Measurements from ENCODE around the gene TMEM108.

The TMEM108 gene

DNA sequence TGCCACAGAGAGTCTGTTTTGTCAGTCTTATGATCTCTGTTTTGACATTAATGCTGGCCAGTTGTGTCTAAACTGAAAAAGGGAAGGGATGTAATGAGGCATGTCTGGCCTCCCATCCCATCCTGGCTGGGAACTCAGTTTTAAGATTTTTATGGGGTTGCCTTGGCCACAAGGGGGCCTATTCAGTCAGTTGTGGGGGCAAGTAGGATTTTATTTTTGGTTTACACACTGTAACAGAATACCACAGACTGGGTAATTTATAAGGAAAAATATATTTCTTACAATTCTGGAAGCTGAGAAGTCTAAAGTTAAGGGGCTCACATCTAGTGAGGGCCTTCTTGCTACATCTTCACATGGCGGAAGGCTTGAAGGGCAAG is 129.8 kb downstream of the TMEM108 start:
- no peak for DNase-seq

DNA sequence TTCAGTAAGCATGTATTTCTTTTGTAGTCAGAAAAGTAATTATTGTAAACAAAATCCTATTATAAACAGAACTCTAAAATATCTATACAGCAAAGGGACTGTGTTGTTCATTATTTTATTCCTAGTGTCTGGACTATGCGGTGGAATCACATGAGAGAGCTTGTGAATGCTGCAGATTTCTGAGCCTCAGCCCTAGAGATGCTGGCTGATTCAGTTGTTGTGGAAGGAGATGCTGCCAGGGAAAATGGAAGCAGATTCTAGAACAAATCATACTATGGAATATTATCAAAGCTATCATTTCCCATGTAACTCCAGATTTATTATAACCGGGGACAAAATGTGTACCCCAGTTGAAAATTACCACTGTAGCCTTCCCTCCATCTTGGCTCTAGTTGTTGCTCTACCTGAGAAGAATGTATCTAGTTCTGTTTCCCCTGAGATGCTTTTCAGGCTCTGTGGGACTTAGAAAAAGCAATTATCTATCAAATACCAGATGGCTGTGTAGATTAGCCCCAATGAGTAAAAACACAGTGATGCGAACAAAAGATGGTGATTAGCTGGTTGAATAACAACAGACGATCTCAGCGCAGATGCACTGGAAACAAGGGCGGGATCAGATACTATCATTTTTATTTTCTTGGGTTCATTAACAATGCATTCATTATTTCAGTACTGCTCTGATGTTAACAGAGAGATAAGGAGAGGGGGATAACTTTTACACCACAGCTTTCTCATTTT is 131.3 kb downstream of the TMEM108 start:
- no peak for DNase-seq

DNA sequence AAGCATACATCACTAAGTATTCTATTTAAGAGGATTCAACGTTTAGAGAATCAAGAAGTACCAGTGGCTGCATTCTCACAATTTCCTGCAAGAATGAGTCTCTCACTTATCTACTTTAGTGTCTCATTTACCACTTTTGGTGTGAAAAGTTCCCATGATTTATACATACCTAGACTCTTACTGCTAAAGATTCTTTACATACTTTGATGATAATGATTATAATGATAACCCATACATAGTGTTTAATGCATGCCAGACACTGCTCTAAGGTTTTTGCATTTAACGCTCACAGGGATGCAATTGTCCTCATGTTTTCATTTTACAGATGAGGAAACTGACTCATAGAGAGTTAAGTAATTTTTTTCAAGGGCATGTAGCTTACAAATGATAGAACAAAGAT is 133.6 kb downstream of the TMEM108 start:
- DNase-seq, result no peak

DNA sequence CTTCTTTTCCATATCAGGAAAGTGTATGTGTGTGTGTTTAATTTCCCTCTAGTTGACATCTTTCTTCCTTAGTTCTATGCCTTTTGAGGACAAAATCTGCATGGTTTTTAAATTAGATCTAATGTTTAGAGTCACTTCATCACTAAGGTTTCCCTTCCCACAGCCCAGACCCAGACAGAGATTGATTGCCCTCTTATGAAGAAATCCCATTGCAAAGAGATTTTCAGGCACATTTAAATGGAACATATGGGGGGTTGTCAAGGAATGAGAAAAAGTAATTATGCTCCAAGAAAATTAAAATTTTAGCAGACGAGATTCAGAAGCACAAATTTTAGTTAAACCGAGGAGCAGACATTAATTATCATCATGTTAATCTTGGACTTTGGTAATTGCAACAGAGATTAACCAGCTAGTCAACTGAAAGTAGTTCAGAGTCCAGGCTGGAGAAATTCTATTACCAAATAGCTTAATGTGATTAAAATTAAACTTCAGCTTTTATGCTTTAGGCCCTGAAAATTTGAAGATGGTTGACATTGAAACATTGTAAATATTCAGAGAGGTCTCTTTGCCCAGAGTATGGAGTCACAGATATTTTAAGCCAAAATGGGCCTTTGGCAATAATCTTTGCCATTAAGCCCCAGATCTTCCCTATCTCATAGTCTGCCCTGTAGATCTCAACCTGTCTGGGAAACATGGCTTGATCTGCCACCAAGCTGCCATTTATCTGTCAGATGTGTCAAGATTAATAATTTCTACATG is 143.4 kb downstream of the TMEM108 start:
- DNase-seq, result no peak

DNA sequence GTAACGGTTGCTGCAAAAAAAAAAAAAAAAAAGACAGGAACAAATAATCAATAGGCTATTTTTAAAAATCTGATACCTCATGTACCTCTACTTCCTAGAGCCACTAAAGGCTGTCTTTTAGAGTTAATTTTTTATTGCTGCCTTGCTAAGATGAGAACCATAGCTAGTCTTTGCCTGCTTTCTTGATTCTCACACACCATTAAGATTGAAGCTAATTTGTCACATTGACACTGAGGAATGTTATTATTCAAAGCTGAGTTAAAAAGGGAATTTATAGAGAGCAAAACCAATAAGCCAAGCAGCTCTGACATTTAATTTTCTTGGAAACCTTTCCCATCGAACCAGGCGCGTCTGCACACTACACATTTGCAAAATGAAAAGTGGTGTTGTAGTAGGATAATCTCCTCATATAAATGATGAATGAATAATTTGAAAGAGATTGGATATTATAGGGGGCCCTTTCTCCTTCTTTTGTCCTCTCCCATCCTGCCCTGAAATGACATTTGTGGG is 149.7 kb downstream of the TMEM108 start:
- no peak for DNase-seq

DNA sequence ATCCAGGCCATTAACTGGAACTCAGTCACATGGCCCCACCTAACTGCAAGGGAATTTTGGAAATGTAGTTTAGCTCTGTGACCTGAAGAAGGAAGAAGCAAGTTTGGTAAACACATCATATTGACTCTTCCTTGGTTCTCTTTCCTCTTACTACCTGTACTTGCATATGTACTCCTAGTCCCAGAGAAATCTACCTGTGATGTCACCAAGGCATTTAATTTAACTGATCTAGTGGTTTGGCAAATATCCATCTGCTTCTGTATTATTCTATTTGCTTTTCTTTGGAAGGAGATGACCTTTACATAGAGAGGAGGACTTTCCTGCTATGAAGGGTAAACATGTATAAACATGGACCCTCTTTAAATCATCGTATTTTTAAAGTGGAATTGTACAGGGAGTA is 150.8 kb downstream of the TMEM108 start:
- no peak for DNase-seq

DNA sequence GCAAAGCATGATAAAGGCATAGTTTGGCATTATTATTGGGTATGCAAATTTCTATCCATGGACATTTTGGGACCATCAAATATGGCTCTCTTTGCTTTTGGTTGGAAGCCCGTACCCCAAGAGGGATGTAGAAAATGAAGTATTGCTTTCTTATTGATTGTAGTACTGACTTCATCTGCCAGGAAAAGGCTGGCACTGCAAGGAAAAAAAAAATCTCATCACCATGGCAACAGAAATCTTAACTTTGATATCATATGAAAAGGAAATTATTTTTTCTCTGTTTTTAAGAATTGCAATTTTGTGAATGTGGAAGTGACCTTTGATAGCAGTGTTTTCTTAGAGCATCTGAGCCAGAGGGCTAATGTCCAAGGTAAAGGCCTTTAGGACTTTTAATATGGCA is 151.7 kb downstream of the TMEM108 start:
- DNase-seq, result no peak

DNA sequence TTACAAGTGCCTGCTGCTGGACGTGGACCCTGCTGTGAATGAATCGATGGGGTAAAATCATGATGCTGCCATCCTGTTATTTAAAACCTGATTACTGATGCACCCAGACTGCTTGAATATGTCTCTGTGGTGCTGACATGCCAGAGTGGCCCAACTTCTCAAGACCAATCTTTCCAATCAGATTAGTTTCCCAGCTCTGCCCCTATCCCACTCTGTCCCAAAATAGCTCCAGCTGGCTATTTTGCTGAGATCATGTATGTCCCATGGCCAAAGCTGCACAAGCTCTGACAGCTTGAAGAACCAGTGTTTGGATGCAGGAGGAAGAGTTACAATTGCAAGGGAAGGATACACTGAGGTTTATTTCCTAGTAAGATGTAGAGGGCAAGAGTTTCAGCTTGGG is 153.6 kb downstream of the TMEM108 start:
- no peak for DNase-seq

DNA sequence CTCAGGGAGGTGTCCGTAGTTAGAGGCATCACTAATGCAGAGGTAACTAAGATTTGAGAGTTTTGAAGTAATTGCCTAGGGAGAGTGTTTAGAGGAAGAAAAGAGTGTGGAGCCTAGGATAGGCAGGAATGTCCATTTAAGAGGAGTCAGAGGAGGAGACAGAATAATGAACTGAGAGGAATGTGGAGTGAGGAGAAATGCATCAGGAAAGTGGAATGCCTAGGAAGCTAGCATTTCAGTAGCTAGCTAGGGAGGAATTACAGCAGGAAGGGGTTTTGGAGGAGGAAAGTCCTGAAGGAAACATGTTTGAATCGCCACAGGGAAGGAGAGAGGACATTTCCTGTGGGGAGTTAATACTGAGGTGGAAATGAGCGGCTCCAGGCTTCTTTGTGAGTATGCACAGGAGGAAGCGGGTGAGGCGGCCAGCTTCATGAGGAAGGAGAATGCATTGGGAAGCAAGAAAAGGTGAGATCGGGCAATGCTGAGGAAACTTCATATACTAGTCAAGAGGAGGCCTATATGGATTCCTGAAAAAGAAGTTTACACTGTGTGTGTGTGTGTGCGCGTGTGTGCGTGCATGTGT is 154.3 kb downstream of the TMEM108 start:
- no peak for DNase-seq

DNA sequence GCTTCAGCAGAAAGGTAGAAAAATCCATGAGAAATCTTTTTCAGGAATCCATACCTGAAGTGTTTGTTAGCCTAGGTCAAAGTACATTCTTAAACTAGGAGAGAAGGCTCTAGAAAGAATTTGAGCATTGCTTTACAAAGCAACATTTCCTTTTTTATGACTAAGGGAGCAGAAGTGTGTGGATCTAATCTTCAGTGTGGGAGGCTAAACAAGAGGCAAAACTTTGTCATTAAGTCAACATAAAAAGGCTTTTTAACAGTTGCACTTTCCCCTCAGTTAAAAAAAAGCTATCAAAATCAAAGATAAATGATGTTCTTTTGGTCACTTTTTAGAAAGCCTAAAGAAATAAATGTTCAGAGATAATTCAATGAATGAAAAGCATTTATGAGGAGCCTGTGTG is 154.8 kb downstream of the TMEM108 start:
- DNase-seq, result no peak

DNA sequence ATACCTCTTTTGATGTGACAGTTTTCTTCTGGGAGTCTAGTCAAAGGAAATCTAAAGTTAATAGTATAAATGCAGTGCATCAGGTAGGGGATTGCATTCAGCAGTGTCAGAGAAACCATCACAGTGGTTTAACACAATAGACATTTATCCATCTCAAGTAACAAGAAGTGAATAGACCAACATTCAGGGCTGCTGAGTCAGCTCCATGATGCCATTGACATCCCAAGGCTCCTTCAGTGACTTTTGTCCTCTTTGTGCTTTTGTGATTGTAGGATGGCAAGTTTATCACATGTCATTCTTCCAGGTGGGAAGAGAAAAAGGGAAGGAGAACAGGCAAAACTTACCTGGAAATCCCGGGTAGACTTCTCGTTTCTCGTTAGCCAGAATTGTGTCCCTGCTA is 158.3 kb downstream of the TMEM108 start:
- no peak for DNase-seq

DNA sequence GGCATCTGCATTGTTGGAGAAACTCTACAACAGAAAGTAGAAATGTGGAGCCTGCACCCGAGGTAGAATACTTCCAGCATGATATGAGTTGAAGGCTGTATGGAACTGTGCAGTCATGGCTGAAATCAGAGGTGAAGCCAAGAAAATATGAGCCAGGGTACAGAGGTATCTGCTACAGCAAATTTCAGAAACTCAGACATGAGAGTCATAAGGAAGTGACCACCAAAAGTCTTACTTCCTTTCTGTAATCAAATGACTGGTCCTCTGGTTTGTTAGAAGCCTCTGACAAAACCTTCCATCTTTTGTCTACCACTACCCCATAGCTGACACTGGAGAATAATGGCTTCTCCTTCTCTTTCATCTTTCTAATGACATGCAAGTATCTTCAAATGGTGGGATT is 159.4 kb downstream of the TMEM108 start:
- DNase-seq, result no peak

DNA sequence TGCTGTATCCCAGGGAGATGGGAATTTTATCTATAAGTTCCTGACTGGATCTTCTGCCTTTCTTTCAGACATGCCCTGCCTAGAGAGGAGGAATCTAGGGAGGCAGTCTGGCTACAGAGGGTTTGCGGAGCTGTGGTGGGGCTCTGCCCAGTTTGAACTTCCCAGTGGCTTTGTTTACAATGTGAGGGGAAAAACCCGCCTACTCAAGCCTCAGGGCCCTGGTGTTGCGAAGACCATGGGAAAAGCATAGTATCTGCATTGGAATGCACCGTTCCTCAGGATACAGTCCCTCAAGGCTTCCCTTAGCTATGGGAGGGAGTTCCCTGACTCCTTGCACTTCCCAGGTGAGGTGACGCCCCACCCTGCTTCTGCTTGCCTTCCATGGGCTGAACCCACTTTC is 168.7 kb downstream of the TMEM108 start:
- no peak for DNase-seq

DNA sequence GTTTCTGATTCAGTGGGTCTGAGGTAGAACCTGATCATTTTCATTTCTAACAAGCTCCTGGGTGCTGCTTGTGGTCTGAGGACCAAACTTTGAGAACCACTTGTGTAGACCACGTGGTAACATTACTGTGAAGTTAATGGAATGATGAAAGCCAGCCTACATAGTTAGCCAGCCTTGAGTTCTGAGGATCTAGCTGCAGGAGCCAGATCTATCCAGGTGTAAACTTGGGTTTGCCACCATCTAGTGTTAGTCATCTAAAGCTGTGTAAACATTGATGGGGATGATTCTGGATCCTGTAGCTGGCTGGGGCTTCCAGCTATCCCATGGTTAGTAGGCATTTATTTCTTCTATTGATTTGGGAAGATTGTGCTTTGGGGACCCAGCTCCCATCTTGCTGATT is 170.0 kb downstream of the TMEM108 start:
- no peak for DNase-seq

DNA sequence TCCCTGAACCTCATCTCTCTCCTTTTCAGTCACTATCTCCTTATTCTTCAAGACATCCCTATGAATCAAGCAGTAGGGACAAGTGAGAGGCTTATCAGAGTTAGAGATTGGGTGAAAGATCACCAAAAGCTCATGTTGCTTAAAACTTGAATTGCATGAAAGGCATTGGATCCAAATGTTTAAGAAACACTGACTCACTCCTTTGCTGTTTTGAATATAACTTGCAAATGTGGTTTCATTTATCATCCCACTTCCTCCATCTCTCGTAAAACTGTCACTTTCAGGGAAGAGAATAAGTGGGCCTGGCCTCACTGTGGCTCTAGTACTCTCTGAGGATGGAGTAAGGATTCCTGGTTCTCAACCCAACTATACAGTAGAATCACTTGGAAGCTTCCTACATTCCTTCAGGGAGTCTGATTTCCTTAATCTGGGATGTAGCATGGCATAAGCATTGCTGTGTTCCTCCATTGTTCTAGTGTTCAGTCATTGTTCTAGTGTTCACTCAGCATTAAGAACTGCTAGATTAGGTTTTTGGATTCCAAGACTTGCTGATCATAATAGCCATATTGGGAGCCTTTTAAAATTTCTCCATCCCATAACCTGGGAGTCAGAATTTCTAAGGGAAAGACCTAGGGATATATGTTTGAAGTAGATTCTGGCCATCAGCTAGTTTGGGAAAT is 171.8 kb downstream of the TMEM108 start:
- peak; percentile 28 to 59 for DNase-seq

DNA sequence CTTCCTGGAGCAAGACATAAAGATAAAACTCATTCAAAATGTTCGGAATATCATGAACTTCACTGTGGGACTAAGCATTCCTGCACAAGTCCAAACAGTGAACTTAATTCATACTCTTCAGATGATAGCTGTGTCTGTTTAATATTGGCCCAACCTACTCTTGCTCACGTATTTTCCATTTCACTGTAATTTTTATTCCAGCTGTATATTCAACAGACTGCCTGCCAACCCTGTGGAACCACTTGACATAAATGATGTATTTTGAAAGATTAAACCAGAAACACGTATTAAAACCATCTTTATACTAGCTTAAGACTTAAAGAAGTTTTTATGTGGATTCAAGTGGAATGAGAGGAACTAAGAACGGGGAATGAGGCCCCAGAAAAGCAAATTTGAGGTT is 172.5 kb downstream of the TMEM108 start:
- no peak for DNase-seq

DNA sequence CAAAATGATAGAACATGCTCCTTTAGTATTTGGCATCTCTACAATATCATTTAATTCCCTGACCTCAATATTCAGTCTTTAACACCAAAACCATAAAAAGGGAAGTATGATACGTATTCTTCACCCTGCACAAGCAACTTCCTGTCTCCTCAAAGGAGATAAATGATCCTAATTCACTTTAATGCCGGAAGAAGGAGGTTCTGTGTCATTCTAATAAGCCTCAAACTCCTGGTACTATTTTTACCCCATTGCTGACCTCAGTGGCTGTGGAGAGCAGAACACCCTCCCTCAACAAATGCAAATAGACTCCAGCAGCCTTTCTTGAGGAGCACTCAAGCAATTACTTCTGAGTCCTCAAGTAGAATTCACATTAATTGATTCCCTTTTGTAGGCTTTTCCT is 173.3 kb downstream of the TMEM108 start:
- DNase-seq, result peak; percentile 33 to 62

DNA sequence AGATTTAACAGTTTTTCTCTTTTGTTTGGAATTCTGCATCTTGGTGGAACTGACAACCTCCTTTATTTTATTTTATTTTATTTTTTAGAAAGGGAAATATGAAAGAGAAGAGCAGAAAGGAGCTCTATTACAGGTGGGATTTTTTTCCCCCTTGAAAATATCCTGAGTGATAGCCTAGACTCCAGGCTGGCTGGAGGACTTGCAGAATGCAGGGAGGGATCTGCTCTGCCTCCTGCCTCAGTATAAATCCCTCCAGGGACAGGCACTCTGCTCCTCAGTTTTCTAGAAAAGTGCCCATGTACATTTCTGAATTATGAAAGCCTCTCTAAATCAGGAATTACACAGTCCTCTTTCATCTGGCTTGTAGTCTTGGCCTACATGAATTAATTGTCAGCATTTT is 173.7 kb downstream of the TMEM108 start:
- DNase-seq, result no peak

DNA sequence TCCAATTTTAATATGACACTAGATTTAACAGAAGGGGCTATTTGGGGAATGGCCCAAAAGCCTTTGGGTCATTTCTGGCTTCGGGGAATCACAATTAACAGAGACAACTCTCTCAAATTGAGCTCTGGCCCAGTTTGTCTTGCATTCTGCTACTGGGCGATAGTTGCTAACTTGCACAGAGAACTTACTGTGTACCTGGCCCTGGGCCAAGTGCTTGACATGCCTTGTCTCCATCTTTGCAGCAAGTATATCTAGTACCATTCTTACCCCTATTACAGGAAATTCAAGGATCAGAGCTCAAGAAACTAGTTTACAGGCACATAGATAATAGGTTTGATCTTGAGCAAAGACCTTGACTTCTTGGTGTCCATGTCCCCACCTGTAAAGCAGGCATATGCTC is 175.7 kb downstream of the TMEM108 start:
- no peak for DNase-seq

DNA sequence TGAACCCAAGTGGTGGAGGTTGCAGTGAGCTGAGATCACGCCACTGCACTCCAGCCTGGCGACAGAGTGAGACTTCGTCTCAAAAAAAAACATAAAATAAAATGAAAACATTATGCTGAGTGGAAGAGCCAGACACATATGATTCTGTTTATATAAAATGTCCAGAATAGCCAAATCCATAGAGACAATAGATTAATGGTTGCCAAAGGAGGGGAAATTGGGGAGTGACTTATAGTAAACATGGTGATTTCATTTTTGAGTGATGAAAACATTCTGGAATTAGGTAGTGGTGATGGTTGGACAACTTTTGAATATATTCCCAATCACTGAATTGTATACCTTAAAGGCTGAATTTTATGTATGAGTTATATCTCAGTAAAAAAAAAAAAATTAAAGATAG is 189.6 kb downstream of the TMEM108 start:
- DNase-seq, result no peak

DNA sequence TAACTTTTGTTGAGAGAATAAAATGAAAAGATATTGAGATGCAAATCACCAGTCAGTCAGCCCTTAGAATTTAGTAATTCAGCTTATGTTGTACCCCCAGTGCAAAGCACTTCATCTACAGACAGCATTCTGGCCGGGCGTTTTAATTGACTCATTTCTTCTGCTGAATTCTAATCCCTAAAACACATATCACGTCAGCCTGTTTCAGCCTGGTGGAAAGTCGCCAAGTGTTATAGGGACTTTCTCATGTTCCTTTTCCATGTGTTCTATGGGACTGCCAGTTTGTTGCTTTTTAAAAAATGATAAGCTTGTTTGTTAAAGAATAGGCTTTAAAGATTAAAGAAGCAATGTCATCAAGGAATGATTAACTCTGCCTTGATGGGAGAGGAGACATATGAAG is 192.0 kb downstream of the TMEM108 start:
- DNase-seq, result no peak

DNA sequence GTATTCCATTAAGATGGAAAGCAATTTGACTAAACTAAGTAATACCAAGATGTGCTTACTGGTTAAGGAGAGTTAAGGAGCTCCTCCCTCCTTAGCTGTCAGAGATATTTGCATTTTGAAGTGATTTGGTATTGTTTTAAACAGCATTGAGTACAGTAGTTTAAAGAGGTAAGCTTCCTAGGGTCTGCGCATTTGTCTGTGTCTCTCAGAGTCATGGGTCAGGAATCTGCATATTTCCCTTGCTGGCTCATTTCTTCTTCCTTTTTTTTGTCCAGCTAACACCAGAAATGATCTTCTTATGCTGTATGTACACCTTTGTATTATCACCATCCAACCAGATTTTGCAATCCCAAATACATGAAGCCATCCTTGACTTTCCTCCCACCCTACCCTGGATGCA is 198.7 kb downstream of the TMEM108 start:
- no peak for DNase-seq

DNA sequence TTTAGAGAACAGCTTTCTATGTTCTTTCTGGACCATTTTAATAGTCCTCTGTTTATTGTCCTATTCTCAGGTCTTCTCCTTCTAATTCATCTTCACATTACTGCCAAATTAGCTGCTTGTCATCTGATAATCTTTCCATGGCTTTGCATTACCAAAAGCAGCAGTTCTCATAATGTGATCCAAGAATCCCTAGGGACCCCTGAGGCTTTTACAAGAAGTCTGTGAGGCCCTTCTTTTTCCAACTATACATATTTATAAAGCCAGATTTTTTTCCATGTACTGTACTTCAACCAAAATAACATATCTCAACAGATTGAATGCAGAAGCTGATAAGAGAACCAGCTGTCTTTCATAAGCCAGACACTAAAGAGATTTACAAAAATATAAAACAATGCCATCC is 199.2 kb downstream of the TMEM108 start:
- DNase-seq, result no peak
